SK-N-MC (cell line): Measurements from ENCODE around the gene PAOX.
A peak's percentile ranks its signal among the peaks of the same experiment; 100 is the strongest.

Experiments
- DNase-seq: peaks from one replicate; pipeline ENCODE4 v3.0.0-alpha.2; 2011; ENCODE audit warnings: low read depth, low spot score
- H3K27ac ChIP-seq: fragments of 200-600 bp; sonication (generic); 2 replicates; pipeline ENCODE4 v1.5.1; 2016; ENCODE audit warnings: mixed run types
- H3K36me3 ChIP-seq: fragments of 200-600 bp; sonication (generic); 2 replicates; pipeline ENCODE4 v1.6.1; 2017; ENCODE audit warnings: antibody characterized with exemption, low read length, mixed read lengths; ENCODE audit not compliant: insufficient read depth
- H3K4me3 ChIP-seq: fragments of 200-600 bp; sonication (generic); 2 replicates; pipeline ENCODE4 v1.5.1; 2016
- H3K9ac ChIP-seq: fragments of 200-600 bp; sonication (generic); 2 replicates; pipeline ENCODE4 v1.8.0; 2017; ENCODE audit warnings: mixed run types, mixed read lengths; ENCODE audit not compliant: insufficient read length
- H3K9me3 ChIP-seq: fragments of 200-600 bp; sonication (generic); 2 replicates; pipeline ENCODE4 v1.6.1; 2017; ENCODE audit warnings: low read depth, mild to moderate bottlenecking, antibody characterized with exemption, low read length, moderate library complexity, mixed read lengths
- EZH2 ChIP-seq: fragments of 200-600 bp; sonication (generic); IDR thresholded peaks from one replicate; pipeline ENCODE4 v1.6.1; 2017; ENCODE audit warnings: antibody characterized with exemption
- FOXP2 ChIP-seq: optimal IDR thresholded peaks from 2 replicates; pipeline ENCODE3; 2011; ENCODE audit warnings: mild to moderate bottlenecking, moderate library complexity; ENCODE audit not compliant: insufficient read depth; ENCODE audit errors: extremely low read length, control extremely low read depth
- POLR2AphosphoS5 ChIP-seq: IDR thresholded peaks from 2 replicates; pipeline ENCODE4 v1.6.1; 2012; ENCODE audit warnings: mild to moderate bottlenecking, low read depth, low read length, borderline replicate concordance

PAOX gene

DNA sequence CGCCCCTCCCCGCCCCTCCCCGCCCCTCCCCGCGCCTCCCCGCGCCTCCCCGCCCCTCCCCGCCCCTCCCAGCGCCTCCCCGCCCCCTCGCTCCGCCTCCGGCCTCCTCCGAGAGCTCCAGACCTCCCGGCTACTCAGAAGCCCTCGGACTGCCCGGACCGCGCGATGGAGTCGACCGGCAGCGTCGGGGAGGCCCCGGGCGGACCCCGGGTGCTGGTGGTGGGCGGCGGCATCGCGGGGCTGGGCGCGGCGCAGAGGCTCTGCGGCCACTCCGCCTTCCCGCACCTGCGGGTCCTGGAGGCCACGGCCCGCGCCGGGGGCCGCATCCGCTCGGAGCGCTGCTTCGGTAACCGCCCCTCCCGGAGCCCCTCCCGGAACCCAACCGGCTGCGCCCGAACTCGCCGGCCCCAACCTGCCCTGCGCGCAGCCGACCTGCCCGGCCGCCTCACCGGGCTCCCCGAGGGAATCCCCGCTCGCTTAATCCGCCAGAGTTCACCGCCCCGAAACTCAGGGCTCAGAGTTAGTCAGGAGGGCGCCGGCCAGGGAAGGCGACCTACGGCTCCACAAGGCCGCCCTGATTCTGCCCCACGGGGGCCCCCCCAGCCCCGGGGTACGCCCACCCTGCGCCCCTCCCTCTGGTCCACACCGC is at the start of gene PAOX:
PAOX (plus strand) TSS at position 111 of the 649 bp plus-strand sequence; CDS start at position 166, 55 bp downstream.
- Histone ChIP-seq H3K27ac (no peak within 1 kb of the TSS), H3K9me3 (no peaks in the 10 kb centered on the region), H3K4me3 (peak within 1 kb of the TSS; percentile 79), H3K36me3 (no peaks in the 10 kb centered on the region), H3K9ac (no peak within 1 kb of the TSS)
- DNase-seq: no peak
- TF ChIP-seq FOXP2 (no peak), EZH2 (no peak), POLR2AphosphoS5 (no peak)

DNA sequence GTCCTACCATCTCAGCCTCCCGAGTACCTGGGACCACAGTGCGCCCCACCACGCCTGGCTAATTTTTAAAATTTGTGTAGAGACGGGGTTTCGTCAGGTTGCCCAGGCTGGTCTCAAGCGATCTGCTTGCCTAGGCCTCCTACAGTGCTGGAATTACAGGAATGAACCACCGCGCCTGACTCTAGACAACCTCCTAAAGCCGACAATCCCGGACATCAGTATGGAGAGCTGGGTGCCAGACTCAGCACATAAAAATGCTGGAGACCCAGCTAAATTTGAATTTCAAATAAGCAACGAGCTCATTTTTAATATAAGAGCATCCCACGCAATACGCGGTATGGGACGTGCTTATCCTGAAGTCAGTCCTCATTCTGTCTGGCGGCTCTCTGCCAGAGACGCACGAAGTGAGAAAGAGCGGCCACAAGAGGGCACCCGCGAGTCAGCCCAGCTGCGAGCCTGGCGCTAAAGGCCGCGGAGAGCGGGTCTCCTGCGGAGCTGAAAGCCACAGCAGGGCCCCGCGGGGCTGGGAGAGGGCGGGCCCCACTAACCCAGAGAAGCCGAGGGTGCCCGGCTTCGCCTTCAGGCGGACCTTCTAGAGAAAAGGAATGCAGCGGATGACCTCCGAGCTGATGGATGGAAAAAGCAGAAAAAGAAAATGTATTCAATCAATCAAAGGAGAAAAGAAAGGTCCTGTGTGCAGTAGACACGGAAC is 49.4 kb upstream of the PAOX start:
- Histone ChIP-seq H3K4me3 (peak overlapping the region; percentile 47; the same call in 1 of the 2 replicates), H3K36me3 (no peaks in the 10 kb centered on the region), H3K9ac (no peak overlapping the region), H3K27ac (no peak overlapping the region), H3K9me3 (no peaks in the 10 kb centered on the region)
- DNase-seq: peak; percentile 42
- no peak for TF ChIP-seq POLR2AphosphoS5
- no peak for TF ChIP-seq EZH2
- no peak for TF ChIP-seq FOXP2

DNA sequence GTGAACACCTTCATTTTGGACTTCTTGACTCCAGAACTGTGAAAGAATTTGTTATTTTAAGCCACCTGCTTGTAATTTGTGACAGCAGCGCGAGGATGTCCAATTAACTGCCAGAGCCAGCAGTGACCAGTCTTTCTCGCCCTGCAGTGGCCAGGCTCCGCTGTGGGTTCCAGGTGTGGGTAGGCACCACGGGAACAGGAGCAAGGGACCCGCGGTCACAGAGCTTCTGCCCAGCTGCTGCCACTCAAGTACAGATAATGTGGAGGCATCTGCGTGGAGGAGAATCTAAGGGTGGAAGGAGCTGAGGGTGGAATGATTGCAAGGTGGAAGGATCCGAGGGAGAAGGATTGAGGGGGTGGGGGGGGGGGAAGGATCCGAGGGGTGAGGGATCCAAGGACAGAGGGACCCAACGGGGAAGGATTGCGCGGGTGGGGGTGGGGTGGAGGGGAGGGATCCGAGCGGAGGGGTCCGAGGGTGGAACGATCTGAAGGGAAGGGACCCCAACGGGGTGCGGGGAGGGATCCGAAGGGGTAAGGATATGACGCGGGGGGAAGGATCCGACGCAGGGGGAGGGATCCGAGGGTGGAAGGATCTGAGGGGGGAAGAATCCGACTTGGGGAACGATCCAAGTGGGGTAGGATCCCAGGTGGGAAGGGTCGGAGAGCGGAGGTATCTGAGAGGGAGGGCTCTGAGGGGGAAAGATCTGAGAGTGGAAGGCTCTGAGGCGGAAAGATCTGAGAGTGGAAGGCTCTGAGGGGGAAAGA is 45.9 kb upstream of the PAOX start:
- H3K9me3 ChIP-seq: no peaks in the 10 kb centered on the region
- no peak overlapping the region for H3K4me3 ChIP-seq
- TF ChIP-seq FOXP2: no peak
- no peak for TF ChIP-seq POLR2AphosphoS5
- TF ChIP-seq EZH2: no peak
- DNase-seq: no peak
- H3K9ac ChIP-seq: no peak overlapping the region
- H3K36me3 ChIP-seq: no peaks in the 10 kb centered on the region
- H3K27ac ChIP-seq: no peak overlapping the region

DNA sequence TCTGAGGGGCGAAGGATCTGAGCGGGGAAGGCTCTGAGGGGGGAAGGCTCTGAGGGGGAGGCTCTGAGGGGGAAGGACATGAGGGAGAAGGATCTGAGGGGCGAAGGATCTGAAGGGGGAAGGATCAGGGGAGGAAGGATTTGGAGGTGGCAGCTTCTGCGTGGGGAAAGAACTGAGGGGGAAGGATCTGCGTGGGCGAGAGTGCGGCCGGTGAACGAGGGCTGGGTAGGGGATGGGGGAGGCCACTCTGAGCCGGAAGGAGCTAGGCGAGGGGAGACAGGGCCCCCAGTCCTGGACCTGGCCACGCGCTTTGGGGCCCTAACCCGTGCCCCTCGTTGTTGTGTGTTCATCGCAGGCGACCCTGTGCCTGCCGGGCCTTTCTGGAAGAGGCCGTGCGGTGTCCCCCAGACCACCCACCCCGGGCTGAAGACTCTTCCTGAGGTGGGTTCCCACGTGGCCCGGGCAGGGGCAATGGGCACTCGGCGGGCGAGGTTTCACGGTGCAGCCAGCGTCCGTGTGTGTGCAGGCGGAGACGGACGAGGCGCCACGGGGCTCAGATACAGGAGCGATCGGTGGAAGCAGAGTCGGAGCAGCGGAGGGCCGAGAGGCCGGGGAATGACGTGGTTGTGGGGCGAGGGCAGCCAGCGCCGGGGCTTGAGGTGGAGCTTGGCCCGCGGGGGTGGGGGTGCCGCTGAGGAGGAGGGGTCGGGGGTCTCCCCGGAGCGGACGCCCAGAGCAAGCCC is 44.4 kb upstream of the PAOX start:
- no peak for TF ChIP-seq POLR2AphosphoS5
- no peak for TF ChIP-seq EZH2
- no peak for DNase-seq
- Histone ChIP-seq H3K36me3 (no peaks in the 10 kb centered on the region), H3K9me3 (no peaks in the 10 kb centered on the region), H3K27ac (no peak overlapping the region), H3K9ac (no peak overlapping the region), H3K4me3 (peak overlapping the region; percentile 49; the same call in 1 of the 2 replicates)

DNA sequence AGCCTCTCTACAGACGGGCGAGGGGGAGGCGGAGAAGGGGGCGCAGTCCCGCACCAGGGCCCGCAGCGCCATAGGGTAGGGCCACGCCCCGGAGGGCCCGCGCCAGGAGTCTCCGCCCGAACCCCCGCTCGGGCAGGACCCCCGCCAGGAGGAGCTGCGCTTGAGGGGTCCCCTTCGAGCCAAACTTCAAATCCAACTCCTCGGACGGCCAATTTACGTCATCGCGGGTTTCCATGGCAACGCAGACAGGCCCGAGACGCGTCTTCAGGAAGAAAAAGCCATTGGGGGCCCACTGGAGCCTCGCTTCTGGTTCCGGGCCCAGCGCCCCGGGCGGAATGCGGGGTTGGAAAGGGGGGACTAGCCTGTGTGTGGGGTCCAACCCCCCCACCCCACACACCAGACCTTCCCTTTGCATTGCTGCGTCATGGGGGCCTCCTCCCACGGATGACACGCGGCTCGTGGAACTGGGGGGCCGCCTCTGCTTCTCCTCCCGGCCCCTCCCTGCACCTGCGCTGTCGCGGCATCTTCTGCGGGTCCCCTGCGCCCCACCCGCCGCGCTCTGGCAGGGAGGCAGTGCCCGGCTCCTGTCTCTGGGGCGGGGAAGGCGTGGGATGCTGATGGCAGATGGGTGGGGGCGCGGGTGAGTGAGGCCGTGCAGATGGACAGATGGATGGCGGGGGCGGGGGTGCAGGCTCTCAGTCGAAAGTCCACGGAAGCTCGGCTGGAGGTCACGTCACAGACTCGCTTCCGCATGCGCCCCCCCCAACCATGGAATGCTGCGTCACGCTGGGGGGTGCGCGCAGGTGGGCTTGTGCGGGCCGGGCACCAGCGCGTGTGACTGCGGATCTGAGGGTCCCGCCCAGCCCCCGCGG is 43.6 kb upstream of the PAOX start:
- no peak for DNase-seq
- no peak for TF ChIP-seq POLR2AphosphoS5
- no peak for TF ChIP-seq FOXP2
- TF ChIP-seq EZH2: no peak
- Histone ChIP-seq H3K4me3 (peak overlapping the region; percentile 49), H3K9me3 (no peaks in the 10 kb centered on the region), H3K9ac (no peak overlapping the region), H3K36me3 (no peaks in the 10 kb centered on the region), H3K27ac (no peak overlapping the region)

DNA sequence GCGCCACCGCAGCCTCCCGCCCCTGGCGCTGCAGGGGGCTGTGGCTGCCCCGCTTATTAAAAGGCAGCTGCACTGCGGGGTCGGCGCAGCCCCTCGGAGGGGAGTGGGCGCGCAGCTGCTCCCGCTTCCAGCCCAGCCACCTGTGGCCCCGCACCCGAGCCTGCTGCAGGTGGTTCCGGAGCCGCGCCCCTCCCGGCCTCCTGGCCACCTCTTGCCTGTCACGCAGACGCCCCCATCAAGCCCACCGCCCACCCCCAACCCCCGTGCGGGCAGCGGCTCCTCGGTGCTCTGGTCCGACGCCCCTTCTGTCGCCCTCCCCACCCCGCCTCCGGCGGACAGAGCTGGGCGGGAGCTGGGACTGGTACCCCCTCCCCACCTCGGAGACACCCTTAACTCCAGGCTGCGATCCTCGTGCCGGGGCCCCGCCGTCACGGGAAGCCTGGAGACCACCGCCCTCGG is 42.9 kb upstream of the PAOX start:
- no peak for DNase-seq
- Histone ChIP-seq H3K27ac (no peak overlapping the region), H3K9me3 (no peaks in the 10 kb centered on the region), H3K4me3 (no peak overlapping the region; the same call in 1 of the 2 replicates), H3K36me3 (no peaks in the 10 kb centered on the region), H3K9ac (no peak overlapping the region)
- TF ChIP-seq POLR2AphosphoS5 (no peak), FOXP2 (no peak), EZH2 (no peak)

DNA sequence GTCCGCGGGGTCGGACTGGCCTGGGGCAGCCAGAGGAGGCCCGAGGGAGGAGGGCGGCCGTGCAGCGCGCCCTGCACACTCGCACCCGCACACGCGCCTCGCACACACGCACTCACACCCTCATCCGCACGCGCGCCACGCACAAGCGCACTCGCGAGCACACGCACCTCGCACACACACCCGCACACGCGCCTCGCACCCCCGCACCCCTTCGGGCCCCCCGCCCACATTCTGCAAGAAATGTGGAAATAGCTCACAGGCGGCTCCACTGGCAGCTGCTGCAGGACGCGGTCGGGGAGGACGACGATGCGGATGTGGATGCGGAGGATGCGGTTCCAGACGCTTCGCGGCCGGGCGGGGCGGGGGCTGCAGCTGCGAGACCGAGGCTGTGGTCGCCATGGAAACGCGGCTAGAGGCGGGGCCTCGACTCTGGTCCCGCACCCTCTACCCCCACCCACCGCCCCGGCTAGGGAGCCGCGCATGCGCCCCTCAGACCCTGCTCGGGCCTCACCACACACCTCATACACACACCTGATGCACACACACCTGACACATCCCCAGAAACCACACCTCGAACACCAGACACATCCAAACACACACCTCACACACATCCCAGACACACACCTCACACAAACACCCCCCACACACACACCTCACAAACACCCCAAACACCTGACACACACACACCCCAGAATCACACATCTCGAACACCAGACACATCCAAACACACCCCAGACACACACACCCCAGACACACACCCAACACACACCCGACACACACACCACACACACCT is 42.3 kb upstream of the PAOX start, which contains the start of gene CALY:
CALY (minus strand) TSS at position 320 of the 793 bp plus-strand sequence. CDS start 7,907 bp downstream, outside the sequence.
- TF ChIP-seq EZH2 (no peak), POLR2AphosphoS5 (no peak), FOXP2 (no peak)
- no peak for DNase-seq
- Histone ChIP-seq H3K27ac (no peak within 1 kb of the TSS), H3K4me3 (no peak within 1 kb of the TSS; the same call in 1 of the 2 replicates), H3K9me3 (no peaks in the 10 kb centered on the region), H3K36me3 (no peaks in the 10 kb centered on the region), H3K9ac (no peak within 1 kb of the TSS)
